ENCODE results near the gene DCAF7. TPM values are rescaled to one million over a fixed set of nuclear protein-coding genes. Genes with fewer than 3 reads are reported as not detected.

The DCAF7 gene
- total and polyA plus RNA-seq, 5 donors from 2014 or later: 41.0 to 89.4 (median 68.2) TPM

Other genes starting within 250 kb of the DCAF7 start
- gene CYB561, start 104.2 kb upstream of the DCAF7 start, total RNA-seq: 6.1 TPM
- 1 to 10 TPM in 1 of 4 donors, under 1 TPM in 3; 0.28 to 2.2 (median 0.82) TPM for gene CYB561, start 104.2 kb upstream of the DCAF7 start, polyA plus RNA-seq
- 4.2 TPM for gene ACE, start 73.4 kb upstream of the DCAF7 start, total RNA-seq
- under 1 TPM in 1 of 4 donors, not detected in 3; 0.15 TPM for gene ACE, start 73.4 kb upstream of the DCAF7 start, polyA plus RNA-seq
- gene KCNH6, start 27.1 kb upstream of the DCAF7 start, total RNA-seq: not detected
- gene KCNH6, start 27.1 kb upstream of the DCAF7 start, polyA plus RNA-seq: not detected
- 9.3 TPM for gene TACO1, start 50.4 kb downstream of the DCAF7 start, total RNA-seq
- 10 to 100 TPM; 19.3 to 27.3 (median 23.0) TPM for gene TACO1, start 50.4 kb downstream of the DCAF7 start, polyA plus RNA-seq
- 72.9 TPM for gene MAP3K3, start 71.9 kb downstream of the DCAF7 start, total RNA-seq
- 10 to 100 TPM; 24.2 to 30.4 (median 27.6) TPM for gene MAP3K3, start 71.9 kb downstream of the DCAF7 start, polyA plus RNA-seq
- gene LIMD2, start 149.6 kb downstream of the DCAF7 start, total RNA-seq: 634 TPM
- 100 to 1,000 TPM; 408 to 478 (median 445) TPM for gene LIMD2, start 149.6 kb downstream of the DCAF7 start, polyA plus RNA-seq
- gene STRADA, start 191.3 kb downstream of the DCAF7 start, total RNA-seq: 47.8 TPM
- 10 to 100 TPM; 20.0 to 31.9 (median 22.2) TPM for gene STRADA, start 191.3 kb downstream of the DCAF7 start, polyA plus RNA-seq
- 35.4 TPM for gene CCDC47, start 223.1 kb downstream of the DCAF7 start, total RNA-seq
- 10 to 100 TPM; 35.7 to 47.9 (median 41.3) TPM for gene CCDC47, start 223.1 kb downstream of the DCAF7 start, polyA plus RNA-seq
- gene DDX42, start 223.7 kb downstream of the DCAF7 start, total RNA-seq: 94.3 TPM
- 10 to 100 TPM in 2 of 4 donors, 1 to 10 TPM in 2; 8.2 to 14.7 (median 11.4) TPM for gene DDX42, start 223.7 kb downstream of the DCAF7 start, polyA plus RNA-seq

All from CD4-positive, CD25-positive, alpha-beta regulatory T cell (primary cell).